A549 treated with GW870086 at 1 μM for 4 hours (cell line): ENCODE data around the gene DYNAP. TPM values are rescaled to one million over a fixed set of nuclear protein-coding genes. Genes with fewer than 3 reads are reported as not detected.

Experiments used
- total RNA-seq: library from RNA; stranded (reverse); fragments of 200-300 nt; extraction: Qiagen RNA extraction; gene quantifications from 5 replicates; pipeline ENCODE4 v1.2.3, GENCODE V29; 2022; ENCODE audit warnings: low read depth

Gene DYNAP, protein sequence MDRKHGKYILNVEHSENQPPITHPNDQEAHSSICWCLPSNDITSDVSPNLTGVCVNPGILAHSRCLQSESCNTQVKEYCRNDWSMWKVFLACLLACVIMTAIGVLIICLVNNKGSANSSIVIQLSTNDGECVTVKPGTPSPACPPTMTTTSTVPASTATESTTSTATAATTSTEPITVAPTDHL
- total RNA-seq, result not detected in 5 replicates

DNA sequence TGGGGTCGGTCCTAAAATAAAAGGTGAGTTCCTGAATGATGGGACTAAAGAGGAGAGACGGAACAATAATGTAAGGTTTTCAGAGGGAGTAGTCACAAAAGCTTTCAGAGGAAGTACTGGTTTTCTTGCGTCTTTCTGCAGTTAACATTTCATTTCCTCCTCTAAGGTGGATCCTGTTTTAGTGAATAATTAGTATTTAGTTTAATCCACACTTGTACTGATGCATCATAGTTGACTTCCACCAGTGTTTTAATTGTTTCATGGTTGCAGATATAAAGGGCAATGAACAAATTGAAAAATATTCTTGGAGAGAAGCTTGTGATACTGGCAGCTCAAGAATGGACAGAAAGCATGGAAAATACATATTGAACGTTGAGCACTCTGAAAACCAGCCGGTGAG, at the start of gene DYNAP:
DYNAP (plus strand) TSS at position 301 of the 400 bp plus-strand sequence; CDS start at position 339, 38 bp downstream.

Other genes starting within 250 kb of the DYNAP start
- gene STARD6, start 233.4 kb upstream of the DYNAP start, total RNA-seq, result 0.22 TPM in 1 of 5 replicates, not detected in the others
- gene C18orf54, start 233.3 kb upstream of the DYNAP start, total RNA-seq, result 1.6 to 3.4 TPM (median 2.6 TPM) in 5 replicates
- 8.1 to 12.4 TPM (median 9.0 TPM) in 5 replicates for gene RAB27B, start 237.2 kb downstream of the DYNAP start, total RNA-seq